HepG2 (cell line): Measurements from ENCODE around the gene DOK5. TPM values are rescaled to one million over a fixed set of nuclear protein-coding genes. Genes with fewer than 3 reads are reported as not detected.

Source experiments
- ATAC-seq: fragments of 200-7000 bp; cut with Tn5 transposase; 3 replicates; pipeline ENCODE4 v1.9.1; 2020; ENCODE audit warnings: mild to moderate bottlenecking, moderate library complexity
- BruUV-seq: library from RNA; stranded (reverse); fragments of 400-500 nt; replicated peaks from 2 replicates; lab custom pipeline; 2021; lab: Mats Ljungman, UMichigan
- CTCF ChIA-PET: fragments of 300-600 bp; formaldehyde crosslinking; extraction: SDS; loops from one replicate; lab custom pipeline; 2021; ENCODE audit warnings: low total read pairs, inconsistent platforms, low intra/inter-chr PET ratio; lab: Yijun Ruan, JAX
- POLR2A ChIA-PET: fragments of 350-600 bp; sonication (Branson Sonifier 250); formaldehyde crosslinking; loops from one replicate; lab custom pipeline; 2020; ENCODE audit warnings: antibody characterized with exemption, inconsistent platforms; lab: Yijun Ruan, JAX
- DNase-seq: peaks from one replicate; pipeline ENCODE4 v3.0.0-alpha.2; 2015; ENCODE audit warnings: low spot score
- FAIRE-seq: peaks from 3 replicates; lab custom pipeline; 2011; peaks lifted over from hg19 to GRCh38; lab: Jason Lieb, UNC
- H2AFZ ChIP-seq: one replicate; pipeline ENCODE4 v1.6.1; 2011; ENCODE audit warnings: low read length, inconsistent platforms
- H3K27ac ChIP-seq: fragments of 300-600 bp; 3 replicates; pipeline ENCODE4 v1.8.0; 2011; ENCODE audit warnings: mixed run types, mild to moderate bottlenecking, mixed read lengths, low read length, inconsistent platforms; ENCODE audit not compliant: insufficient read depth; ENCODE audit errors: extremely low read length
- H3K27me3 ChIP-seq, 2 experiments: fragments of 200-600 bp in 1 of 2; 2 replicates in 1 of 2; 3 replicates in 1 of 2; pipeline versions ENCODE4 v1.6.0 to v1.8.0; 2011; ENCODE audit warnings: low read length in 2 of 2, mild to moderate bottlenecking in 2 of 2, moderate library complexity in 2 of 2, inconsistent platforms in 1 of 2; ENCODE audit not compliant: insufficient read depth in 2 of 2, control insufficient read depth in 1 of 2
- H3K36me3 ChIP-seq, 2 experiments: fragments of 200-600 bp in 1 of 2; replicated peaks in 1 of 2; 2 replicates in 1 of 2; 3 replicates in 1 of 2; pipeline versions ENCODE4 v1.5.1 to v1.8.0; 2011; ENCODE audit warnings: low read length in 2 of 2, inconsistent platforms in 1 of 2; ENCODE audit not compliant: insufficient read depth in 2 of 2, control insufficient read depth in 1 of 2
- H3K4me1 ChIP-seq: 2 replicates; pipeline ENCODE4 v1.5.1; 2012; ENCODE audit warnings: low read length, inconsistent platforms; ENCODE audit not compliant: insufficient read depth
- H3K4me2 ChIP-seq: 2 replicates; pipeline ENCODE4 v1.6.0; 2011; ENCODE audit warnings: low read depth, low read length, inconsistent platforms
- H3K4me3 ChIP-seq, 3 experiments: fragments of 200-600 bp in 1 of 3; sonication (generic), shearing (Covaris generic) in 1 of 3; replicated peaks in 1 of 3; 2 replicates each; pipeline ENCODE4 v1.5.1; 2011 to 2016; ENCODE audit warnings: low read length in 3 of 3, inconsistent platforms in 2 of 3, low read depth in 2 of 3, mild to moderate bottlenecking in 2 of 3, control low read depth in 1 of 3, mixed read lengths in 1 of 3; ENCODE audit not compliant: insufficient read depth in 1 of 3
- H3K79me2 ChIP-seq: one replicate; pipeline ENCODE4 v1.6.1; 2011; ENCODE audit warnings: low read length, inconsistent platforms; ENCODE audit not compliant: insufficient read depth
- H3K9ac ChIP-seq: 2 replicates; pipeline ENCODE4 v1.6.0; 2011; ENCODE audit warnings: mild to moderate bottlenecking, low read depth, low read length, inconsistent platforms; ENCODE audit not compliant: insufficient read depth
- H3K9me3 ChIP-seq: 2 replicates; pipeline ENCODE4 v1.5.1; 2012; ENCODE audit warnings: mild to moderate bottlenecking, low read length
- H4K20me1 ChIP-seq: 2 replicates; pipeline ENCODE4 v1.6.0; 2011; ENCODE audit warnings: inconsistent platforms, mild to moderate bottlenecking, low read length, moderate library complexity; ENCODE audit not compliant: insufficient read depth
- CREB1 ChIP-seq, 2 experiments: fragments of 450-650 bp in 1 of 2; IDR thresholded peaks; 2 replicates each; pipeline ENCODE4 v1.6.1; 2016 to 2017; ENCODE audit warnings: control low read depth in 1 of 2, mild to moderate bottlenecking in 1 of 2, missing compliant biosample characterization in 1 of 2, missing genetic modification characterization in 1 of 2
- EHMT2 ChIP-seq: fragments of 200-600 bp; sonication (generic); IDR thresholded peaks from 2 replicates; pipeline ENCODE4 v1.7.0; 2017; ENCODE audit warnings: antibody characterized with exemption, low read depth, low read length, borderline replicate concordance
- FLYWCH1 ChIP-seq: sonication (generic); formaldehyde crosslinking; IDR thresholded peaks from 2 replicates; pipeline ENCODE4 v1.8.1; 2023; ENCODE audit warnings: mild to moderate bottlenecking, missing genetic modification reagents
- GLI4 ChIP-seq: sonication (generic); formaldehyde crosslinking; IDR thresholded peaks from 2 replicates; pipeline ENCODE4 v1.5.1; 2020; ENCODE audit warnings: missing genetic modification reagents, mild to moderate bottlenecking, moderate library complexity, borderline replicate concordance
- HNRNPK ChIP-seq: fragments of 200-400 bp; formaldehyde crosslinking; IDR thresholded peaks from 2 replicates; pipeline ENCODE4 v1.6.1; 2018; ENCODE audit warnings: low read length, low read depth, moderate library complexity, mild to moderate bottlenecking; ENCODE audit not compliant: poor library complexity, severe bottlenecking
- MIXL1 ChIP-seq: IDR thresholded peaks from 2 replicates; pipeline ENCODE4 v1.6.1; 2016
- TCF12 ChIP-seq, 2 experiments: fragments of 450-650 bp in 1 of 2; sonication (generic) in 1 of 2; formaldehyde crosslinking in 1 of 2; IDR thresholded peaks; 2 replicates each; pipeline versions ENCODE4 v1.6.1 to v1.8.0; 2017 to 2022; ENCODE audit warnings: antibody characterized with exemption in 1 of 2, mild to moderate bottlenecking in 1 of 2, missing genetic modification reagents in 1 of 2, moderate library complexity in 1 of 2
- ZBTB20 ChIP-seq: sonication (generic); formaldehyde crosslinking; IDR thresholded peaks from 2 replicates; pipeline ENCODE4 v1.8.1; 2023; ENCODE audit warnings: missing genetic modification reagents, low read depth, mild to moderate bottlenecking, borderline replicate concordance
- ZBTB3 ChIP-seq: sonication (generic); formaldehyde crosslinking; IDR thresholded peaks from 2 replicates; pipeline ENCODE4 v1.4.0; 2020; ENCODE audit warnings: low read depth, mild to moderate bottlenecking, moderate library complexity, missing genetic modification reagents, borderline replicate concordance
- ZMYM3 ChIP-seq: sonication (generic); formaldehyde crosslinking; IDR thresholded peaks from 2 replicates; pipeline ENCODE4 v1.5.1; 2020; ENCODE audit warnings: mild to moderate bottlenecking, missing genetic modification reagents
- ZNF160 ChIP-seq: sonication (generic); formaldehyde crosslinking; IDR thresholded peaks from 2 replicates; pipeline ENCODE4 v1.8.0; 2022; ENCODE audit warnings: mild to moderate bottlenecking, inconsistent platforms, missing genetic modification reagents
- ZNF337 ChIP-seq: sonication (generic); formaldehyde crosslinking; IDR thresholded peaks from 2 replicates; pipeline ENCODE4 v1.5.1; 2020; ENCODE audit warnings: missing genetic modification reagents, low read depth, mild to moderate bottlenecking, borderline replicate concordance
- WGBS: methylation state at CpG from one replicate; pipeline ENCODE4 v1.1.6; 2017; ENCODE audit warnings: low lambda C conversion rate; 5-methylcytosine and 5-hydroxymethylcytosine counted together
- in situ Hi-C: cut with HindIII; loops from 2 replicates; pipeline ENCODE4 v1.10.0; 2017; ENCODE audit warnings: low pct_unique_long_range_greater_than_20kb; ENCODE audit not compliant: extremely low pct_ligation_motif_present
- intact Hi-C: fragments of 100-400 bp; cut with micrococcal nuclease; formaldehyde crosslinking; loops from one replicate; pipeline ENCODE4 v1.10.0; 2022; ENCODE audit not compliant: unreplicated experiment
- polyA plus RNA-seq, 8 experiments: library from polyadenylated mRNA; depleted of rRNA in 3 of 8; stranded (reverse) in 7 of 8; unstranded in 1 of 8; fragments of >200 nt; fragmentation: Illumina TruSeq in 4 of 8; extraction: Trizol in 4 of 8; gene quantifications; 2 replicates each; pipeline versions ENCODE4 v1.2.1 to v1.2.3, GENCODE V29; 2011 to 2016; ENCODE audit warnings: low read depth in 4 of 8, missing spikeins in 1 of 8, mixed read lengths in 1 of 8; ENCODE audit not compliant: insufficient read depth in 1 of 8
- total RNA-seq, 5 experiments: library from RNA; depleted of rRNA; stranded (reverse); fragments of >200 nt; fragmentation: Illumina TruSeq; extraction: Trizol; gene quantifications; 2 replicates each; pipeline ENCODE4 v1.2.3, GENCODE V29; 2016; ENCODE audit warnings: low read depth in 1 of 5
- TF ChIP-seq, protein P1 (sequence below): sonication (generic); formaldehyde crosslinking; conservative IDR thresholded peaks from 2 replicates; pipeline ENCODE4 v1.4.0; 2020; ENCODE audit warnings: missing genetic modification reagents
- TF ChIP-seq, protein P2 (sequence below): sonication (generic); formaldehyde crosslinking; IDR thresholded peaks from 2 replicates; pipeline ENCODE4 v1.8.1; 2022; ENCODE audit warnings: mild to moderate bottlenecking, missing genetic modification reagents
- TF ChIP-seq, protein P3 (sequence below): sonication (generic); formaldehyde crosslinking; IDR thresholded peaks from 2 replicates; pipeline ENCODE4 v1.5.0; 2020; ENCODE audit warnings: mild to moderate bottlenecking, missing genetic modification reagents
- TF ChIP-seq, protein P4 (sequence below): sonication (generic); formaldehyde crosslinking; conservative IDR thresholded peaks from 2 replicates; pipeline ENCODE4 v1.8.0; 2022; ENCODE audit warnings: missing genetic modification reagents

Gene DOK5
- total and polyA plus RNA-seq, 2 of the 13 experiments (the other 11 are each of a cell fraction or from before 2014, with no cell fraction given), result not detected

DNA sequence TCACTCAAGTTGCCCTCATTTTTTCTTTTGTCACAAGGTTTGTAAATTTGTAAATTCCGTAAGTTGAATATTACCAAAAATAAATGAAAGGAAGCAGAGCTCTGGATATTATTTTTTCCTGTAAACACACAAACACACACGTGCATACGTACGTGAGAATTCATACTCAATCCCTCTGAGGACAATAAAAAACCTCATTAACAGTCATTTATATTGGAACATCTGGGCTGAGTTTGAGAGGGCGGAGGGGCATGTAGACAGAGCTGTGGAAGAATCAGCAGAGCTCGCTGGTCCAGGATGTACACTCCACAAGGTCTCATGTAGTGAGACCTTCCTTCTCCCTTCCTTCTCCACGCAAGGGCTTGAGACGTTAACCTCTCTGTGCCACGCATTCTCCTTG is 24.2 kb upstream of the DOK5 start:
- ChIA-PET CTCF (no interaction called here), POLR2A (no interaction called here)
- in situ Hi-C loops (no loop called here), intact Hi-C loops (no loop called here)
- DNase-seq, result no peak
- Histone ChIP-seq H3K4me2 (no peak overlapping the region), H3K4me3 (no peak overlapping the region), H3K27me3 (peaks cover 0 to 3% of the 10 kb centered on the region in 2 experiments; a peak in 1 of 5 replicates), H4K20me1 (no peaks in the 10 kb centered on the region), H3K36me3 (no peaks in the 10 kb centered on the region), H2AFZ (no peak overlapping the region), H3K9ac (no peak overlapping the region), H3K27ac (no peak overlapping the region), H3K9me3 (no peaks in the 10 kb centered on the region), H3K79me2 (no peaks in the 10 kb centered on the region), H3K4me1 (no peaks in the 10 kb centered on the region)
- BruUV-seq, result no TSS peak
- ATAC-seq, result no peak
- WGBS, result 31% methylated on average over 9 of the region's 9 CpGs
- no peak for FAIRE-seq
- no peak for TF ChIP-seq ZBTB20
- TF ChIP-seq ZNF337 (CRISPR knock-in tag), result no peak
- TF ChIP-seq, protein P1, sequence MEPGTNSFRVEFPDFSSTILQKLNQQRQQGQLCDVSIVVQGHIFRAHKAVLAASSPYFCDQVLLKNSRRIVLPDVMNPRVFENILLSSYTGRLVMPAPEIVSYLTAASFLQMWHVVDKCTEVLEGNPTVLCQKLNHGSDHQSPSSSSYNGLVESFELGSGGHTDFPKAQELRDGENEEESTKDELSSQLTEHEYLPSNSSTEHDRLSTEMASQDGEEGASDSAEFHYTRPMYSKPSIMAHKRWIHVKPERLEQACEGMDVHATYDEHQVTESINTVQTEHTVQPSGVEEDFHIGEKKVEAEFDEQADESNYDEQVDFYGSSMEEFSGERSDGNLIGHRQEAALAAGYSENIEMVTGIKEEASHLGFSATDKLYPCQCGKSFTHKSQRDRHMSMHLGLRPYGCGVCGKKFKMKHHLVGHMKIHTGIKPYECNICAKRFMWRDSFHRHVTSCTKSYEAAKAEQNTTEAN, result no peak
- no peak for TF ChIP-seq ZMYM3 (CRISPR knock-in tag)
- no peak for TF ChIP-seq HNRNPK
- TF ChIP-seq FLYWCH1 (CRISPR knock-in tag), result no peak
- TF ChIP-seq TCF12 (IDR thresholded peaks at IDR 0.05), result no peak
- no peak for TF ChIP-seq TCF12 (CRISPR knock-in tag; IDR thresholded peaks at IDR 0.05)
- no peak for TF ChIP-seq GLI4 (CRISPR knock-in tag)
- TF ChIP-seq ZNF160, result no peak
- TF ChIP-seq, protein P2, sequence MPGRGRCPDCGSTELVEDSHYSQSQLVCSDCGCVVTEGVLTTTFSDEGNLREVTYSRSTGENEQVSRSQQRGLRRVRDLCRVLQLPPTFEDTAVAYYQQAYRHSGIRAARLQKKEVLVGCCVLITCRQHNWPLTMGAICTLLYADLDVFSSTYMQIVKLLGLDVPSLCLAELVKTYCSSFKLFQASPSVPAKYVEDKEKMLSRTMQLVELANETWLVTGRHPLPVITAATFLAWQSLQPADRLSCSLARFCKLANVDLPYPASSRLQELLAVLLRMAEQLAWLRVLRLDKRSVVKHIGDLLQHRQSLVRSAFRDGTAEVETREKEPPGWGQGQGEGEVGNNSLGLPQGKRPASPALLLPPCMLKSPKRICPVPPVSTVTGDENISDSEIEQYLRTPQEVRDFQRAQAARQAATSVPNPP (CRISPR knock-in tag), result no peak
- no peak for TF ChIP-seq MIXL1 (CRISPR knock-in tag)
- TF ChIP-seq, protein P3, sequence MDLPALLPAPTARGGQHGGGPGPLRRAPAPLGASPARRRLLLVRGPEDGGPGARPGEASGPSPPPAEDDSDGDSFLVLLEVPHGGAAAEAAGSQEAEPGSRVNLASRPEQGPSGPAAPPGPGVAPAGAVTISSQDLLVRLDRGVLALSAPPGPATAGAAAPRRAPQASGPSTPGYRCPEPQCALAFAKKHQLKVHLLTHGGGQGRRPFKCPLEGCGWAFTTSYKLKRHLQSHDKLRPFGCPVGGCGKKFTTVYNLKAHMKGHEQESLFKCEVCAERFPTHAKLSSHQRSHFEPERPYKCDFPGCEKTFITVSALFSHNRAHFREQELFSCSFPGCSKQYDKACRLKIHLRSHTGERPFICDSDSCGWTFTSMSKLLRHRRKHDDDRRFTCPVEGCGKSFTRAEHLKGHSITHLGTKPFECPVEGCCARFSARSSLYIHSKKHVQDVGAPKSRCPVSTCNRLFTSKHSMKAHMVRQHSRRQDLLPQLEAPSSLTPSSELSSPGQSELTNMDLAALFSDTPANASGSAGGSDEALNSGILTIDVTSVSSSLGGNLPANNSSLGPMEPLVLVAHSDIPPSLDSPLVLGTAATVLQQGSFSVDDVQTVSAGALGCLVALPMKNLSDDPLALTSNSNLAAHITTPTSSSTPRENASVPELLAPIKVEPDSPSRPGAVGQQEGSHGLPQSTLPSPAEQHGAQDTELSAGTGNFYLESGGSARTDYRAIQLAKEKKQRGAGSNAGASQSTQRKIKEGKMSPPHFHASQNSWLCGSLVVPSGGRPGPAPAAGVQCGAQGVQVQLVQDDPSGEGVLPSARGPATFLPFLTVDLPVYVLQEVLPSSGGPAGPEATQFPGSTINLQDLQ (CRISPR knock-in tag), result no peak
- TF ChIP-seq EHMT2, result no peak
- TF ChIP-seq, protein P4, sequence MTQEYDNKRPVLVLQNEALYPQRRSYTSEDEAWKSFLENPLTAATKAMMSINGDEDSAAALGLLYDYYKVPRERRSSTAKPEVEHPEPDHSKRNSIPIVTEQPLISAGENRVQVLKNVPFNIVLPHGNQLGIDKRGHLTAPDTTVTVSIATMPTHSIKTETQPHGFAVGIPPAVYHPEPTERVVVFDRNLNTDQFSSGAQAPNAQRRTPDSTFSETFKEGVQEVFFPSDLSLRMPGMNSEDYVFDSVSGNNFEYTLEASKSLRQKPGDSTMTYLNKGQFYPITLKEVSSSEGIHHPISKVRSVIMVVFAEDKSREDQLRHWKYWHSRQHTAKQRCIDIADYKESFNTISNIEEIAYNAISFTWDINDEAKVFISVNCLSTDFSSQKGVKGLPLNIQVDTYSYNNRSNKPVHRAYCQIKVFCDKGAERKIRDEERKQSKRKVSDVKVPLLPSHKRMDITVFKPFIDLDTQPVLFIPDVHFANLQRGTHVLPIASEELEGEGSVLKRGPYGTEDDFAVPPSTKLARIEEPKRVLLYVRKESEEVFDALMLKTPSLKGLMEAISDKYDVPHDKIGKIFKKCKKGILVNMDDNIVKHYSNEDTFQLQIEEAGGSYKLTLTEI, result no peak
- TF ChIP-seq CREB1 (IDR thresholded peaks at IDR 0.05), result no peak
- TF ChIP-seq CREB1 (CRISPR knock-in tag; IDR thresholded peaks at IDR 0.05), result no peak
- no peak for TF ChIP-seq ZBTB3 (CRISPR knock-in tag)
